ENCODE results near the gene GPR153.
A peak's percentile ranks its signal among the peaks of the same experiment; 100 is the strongest.

The GPR153 gene

GRCh38 chr1:6268415-6268814 lies 7.5 kb upstream of the GPR153 start:
- DNase-seq = no peak

GRCh38 chr1:6267686-6268322 lies 6.9 kb upstream of the GPR153 start:
- peak; percentile 33 for DNase-seq

GRCh38 chr1:6266641-6267040 lies 5.7 kb upstream of the GPR153 start:
- no peak for DNase-seq

- DNase-seq = no peak
These were observed 4.3 kb upstream of the GPR153 start for GRCh38 chr1:6265151-6265550.

- DNase-seq = no peak
These were observed 2.8 kb upstream of the GPR153 start for GRCh38 chr1:6263716-6264115.

- DNase-seq = peak; percentile 40
These were observed 1.9 kb upstream of the GPR153 start for GRCh38 chr1:6262555-6263420.

- no peak for DNase-seq
These were observed 707 bp upstream of the GPR153 start for GRCh38 chr1:6261615-6261995.

GRCh38 chr1:6260433-6260934 lies 414 bp downstream of the GPR153 start:
- DNase-seq = no peak

GRCh38 chr1:6259491-6260362 lies 1.2 kb downstream of the GPR153 start:
- DNase-seq = peak; percentile 73

GRCh38 chr1:6258675-6259074 lies 2.2 kb downstream of the GPR153 start:
- DNase-seq = no peak

- no peak for DNase-seq
These were observed 3.3 kb downstream of the GPR153 start for GRCh38 chr1:6257541-6258069.

GRCh38 chr1:6256645-6257044 lies 4.3 kb downstream of the GPR153 start:
- DNase-seq = no peak

GRCh38 chr1:6254691-6255090 lies 6.2 kb downstream of the GPR153 start:
- no peak for DNase-seq

GRCh38 chr1:6253380-6253779 lies 7.5 kb downstream of the GPR153 start:
- DNase-seq = no peak

GRCh38 chr1:6252374-6252710 lies 8.6 kb downstream of the GPR153 start:
- no peak for DNase-seq

GRCh38 chr1:6251681-6252373 lies 9.1 kb downstream of the GPR153 start:
- DNase-seq = no peak

GRCh38 chr1:6251233-6251632 lies 9.7 kb downstream of the GPR153 start:
- no peak for DNase-seq

- DNase-seq = no peak
These were observed 10.9 kb downstream of the GPR153 start for GRCh38 chr1:6249739-6250689.

GRCh38 chr1:6248932-6249738 lies 11.8 kb downstream of the GPR153 start:
- DNase-seq = no peak

- no peak for DNase-seq
These were observed 12.6 kb downstream of the GPR153 start for GRCh38 chr1:6248161-6248776.
